Keratinocyte (primary cell): Measurements from ENCODE around the gene PRXL2B.

ENCODE experiments used
- EZH2 ChIP-seq: IDR thresholded peaks from one replicate; pipeline ENCODE4 v1.6.1; 2012; ENCODE audit warnings: inconsistent platforms, mild to moderate bottlenecking, low read length, moderate library complexity
- TF ChIP-seq, protein P1 (sequence below), 3 experiments: IDR thresholded peaks in 1 of 3; conservative IDR thresholded peaks in 1 of 3; optimal IDR thresholded peaks in 1 of 3; 2 replicates in 2 of 3; 3 replicates in 1 of 3; pipeline versions ENCODE3 to v1.5.1; 2011; ENCODE audit warnings: low read length in 3 of 3, mild to moderate bottlenecking in 3 of 3, moderate library complexity in 2 of 3, control low read depth in 1 of 3, inconsistent platforms in 1 of 3; ENCODE audit not compliant: insufficient read depth in 2 of 3; ENCODE audit errors: extremely low read depth in 1 of 3

DNA sequence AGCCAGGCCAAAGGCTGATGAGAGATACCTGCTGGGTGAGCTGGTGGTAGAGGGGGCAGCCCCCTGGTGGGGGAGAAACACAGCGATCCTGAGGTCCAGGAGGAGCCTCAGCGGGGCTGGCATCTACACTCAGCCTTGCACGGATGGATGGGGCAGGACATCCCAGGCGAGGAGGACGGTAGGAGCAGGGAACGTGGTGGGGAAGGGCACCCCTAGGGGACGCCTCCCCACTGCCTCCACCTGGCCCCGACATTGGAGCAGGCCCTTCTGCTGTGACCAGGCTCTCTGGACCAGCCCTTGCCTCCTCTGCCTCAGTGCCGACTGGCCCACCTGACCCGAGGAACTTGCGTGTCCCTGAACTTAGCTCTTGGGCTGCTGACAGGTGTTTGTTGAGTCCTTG is 52.6 kb downstream of the PRXL2B start:
- TF ChIP-seq, protein P1, sequence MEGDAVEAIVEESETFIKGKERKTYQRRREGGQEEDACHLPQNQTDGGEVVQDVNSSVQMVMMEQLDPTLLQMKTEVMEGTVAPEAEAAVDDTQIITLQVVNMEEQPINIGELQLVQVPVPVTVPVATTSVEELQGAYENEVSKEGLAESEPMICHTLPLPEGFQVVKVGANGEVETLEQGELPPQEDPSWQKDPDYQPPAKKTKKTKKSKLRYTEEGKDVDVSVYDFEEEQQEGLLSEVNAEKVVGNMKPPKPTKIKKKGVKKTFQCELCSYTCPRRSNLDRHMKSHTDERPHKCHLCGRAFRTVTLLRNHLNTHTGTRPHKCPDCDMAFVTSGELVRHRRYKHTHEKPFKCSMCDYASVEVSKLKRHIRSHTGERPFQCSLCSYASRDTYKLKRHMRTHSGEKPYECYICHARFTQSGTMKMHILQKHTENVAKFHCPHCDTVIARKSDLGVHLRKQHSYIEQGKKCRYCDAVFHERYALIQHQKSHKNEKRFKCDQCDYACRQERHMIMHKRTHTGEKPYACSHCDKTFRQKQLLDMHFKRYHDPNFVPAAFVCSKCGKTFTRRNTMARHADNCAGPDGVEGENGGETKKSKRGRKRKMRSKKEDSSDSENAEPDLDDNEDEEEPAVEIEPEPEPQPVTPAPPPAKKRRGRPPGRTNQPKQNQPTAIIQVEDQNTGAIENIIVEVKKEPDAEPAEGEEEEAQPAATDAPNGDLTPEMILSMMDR (optimal IDR thresholded peaks at IDR 0.05 in 1 of 3, IDR thresholded peaks at IDR 0.05 in 1 of 3, conservative IDR thresholded peaks at IDR 0.05 in 1 of 3; ENCODE audit: extremely low read depth in 1 of 3, insufficient read depth in 2 of 3, low read length in 3 of 3), result no peak
- no peak for TF ChIP-seq EZH2
